ENCODE data around the gene CNOT2.

The CNOT2 gene

DNA sequence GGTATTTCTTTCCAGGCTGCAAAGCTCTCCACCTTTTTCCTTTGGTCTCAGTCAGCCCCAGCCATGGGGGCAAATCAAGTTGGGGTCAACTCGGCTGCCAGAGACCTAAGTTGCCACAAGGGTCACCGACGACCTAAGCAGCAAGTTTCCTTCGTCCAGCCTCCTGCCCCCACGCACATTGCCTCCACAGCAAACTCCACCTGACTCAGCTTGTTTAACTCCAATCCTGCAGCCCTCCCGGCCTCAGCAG, 122.1 kb downstream of the CNOT2 start:
- in situ Hi-C loops (cut with HindIII; ENCODE audit: low sequenced_read_pairs), result no loop called here
- peak overlapping the region; percentile 63 for H3K4me3 ChIP-seq (ENCODE audit: low read depth, low read length)
- TF ChIP-seq, protein P1, sequence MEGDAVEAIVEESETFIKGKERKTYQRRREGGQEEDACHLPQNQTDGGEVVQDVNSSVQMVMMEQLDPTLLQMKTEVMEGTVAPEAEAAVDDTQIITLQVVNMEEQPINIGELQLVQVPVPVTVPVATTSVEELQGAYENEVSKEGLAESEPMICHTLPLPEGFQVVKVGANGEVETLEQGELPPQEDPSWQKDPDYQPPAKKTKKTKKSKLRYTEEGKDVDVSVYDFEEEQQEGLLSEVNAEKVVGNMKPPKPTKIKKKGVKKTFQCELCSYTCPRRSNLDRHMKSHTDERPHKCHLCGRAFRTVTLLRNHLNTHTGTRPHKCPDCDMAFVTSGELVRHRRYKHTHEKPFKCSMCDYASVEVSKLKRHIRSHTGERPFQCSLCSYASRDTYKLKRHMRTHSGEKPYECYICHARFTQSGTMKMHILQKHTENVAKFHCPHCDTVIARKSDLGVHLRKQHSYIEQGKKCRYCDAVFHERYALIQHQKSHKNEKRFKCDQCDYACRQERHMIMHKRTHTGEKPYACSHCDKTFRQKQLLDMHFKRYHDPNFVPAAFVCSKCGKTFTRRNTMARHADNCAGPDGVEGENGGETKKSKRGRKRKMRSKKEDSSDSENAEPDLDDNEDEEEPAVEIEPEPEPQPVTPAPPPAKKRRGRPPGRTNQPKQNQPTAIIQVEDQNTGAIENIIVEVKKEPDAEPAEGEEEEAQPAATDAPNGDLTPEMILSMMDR (IDR thresholded peaks at IDR 0.05; ENCODE audit: low read depth, low read length), result no peak
- DNase-seq (ENCODE audit: low read depth, low spot score), result no peak

DNA sequence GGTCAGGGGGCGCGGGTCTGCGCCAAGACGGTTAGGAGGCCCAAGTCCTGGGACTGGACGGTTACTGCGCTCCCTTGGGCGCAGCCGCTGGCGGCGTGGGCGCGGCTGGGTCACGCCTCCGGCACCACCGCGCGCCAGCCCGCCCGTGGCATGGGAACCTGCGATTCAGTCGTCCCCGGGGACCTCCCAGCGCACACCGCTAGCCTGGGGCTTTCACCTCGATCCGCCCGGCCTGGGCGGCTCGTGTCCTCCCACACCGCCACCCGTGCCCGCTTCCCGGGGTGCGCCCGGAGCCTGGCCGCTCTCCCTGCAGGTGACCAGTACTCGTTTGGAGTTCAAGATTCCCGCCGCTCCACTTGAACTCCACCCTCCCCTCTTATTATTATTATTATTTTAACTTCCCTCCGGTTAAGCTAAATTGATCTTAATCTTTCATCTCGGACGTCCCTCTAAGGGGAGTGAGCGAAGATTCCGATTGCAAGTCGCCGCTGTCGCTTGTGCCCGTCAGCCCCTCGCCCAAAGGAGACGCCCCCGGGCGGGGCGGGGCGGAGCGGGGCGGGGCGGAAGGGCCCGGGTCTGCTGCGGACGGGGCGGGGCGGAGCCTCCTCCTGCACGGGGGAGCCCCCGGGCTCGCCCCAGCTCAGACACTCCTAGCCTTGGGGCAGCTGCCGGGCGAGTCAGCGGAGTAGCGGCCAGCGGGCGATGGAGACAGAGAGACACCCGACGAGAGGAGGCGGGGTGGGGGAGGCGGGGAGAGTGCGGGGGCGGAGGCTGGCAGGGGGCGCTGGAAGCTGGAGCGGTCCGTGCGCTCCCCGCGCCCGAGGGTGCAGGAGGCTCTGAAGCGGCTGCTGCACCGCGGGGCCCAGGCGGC, 122.7 kb downstream of the CNOT2 start, which contains the start of gene KCNMB4:
KCNMB4 (plus strand) TSS at position 643 of the 871 bp plus-strand sequence. CDS start 445 bp downstream, outside the sequence.
- H3K4me3 ChIP-seq (ENCODE audit: low read depth, low read length), result peak within 1 kb of the TSS; percentile 63
- TF ChIP-seq, protein P1 (IDR thresholded peaks at IDR 0.05; ENCODE audit: low read depth, low read length), result no peak
- peak; percentile 38 for DNase-seq (ENCODE audit: low read depth, low spot score)
- in situ Hi-C loops (cut with HindIII; ENCODE audit: low sequenced_read_pairs), result no loop called here

DNA sequence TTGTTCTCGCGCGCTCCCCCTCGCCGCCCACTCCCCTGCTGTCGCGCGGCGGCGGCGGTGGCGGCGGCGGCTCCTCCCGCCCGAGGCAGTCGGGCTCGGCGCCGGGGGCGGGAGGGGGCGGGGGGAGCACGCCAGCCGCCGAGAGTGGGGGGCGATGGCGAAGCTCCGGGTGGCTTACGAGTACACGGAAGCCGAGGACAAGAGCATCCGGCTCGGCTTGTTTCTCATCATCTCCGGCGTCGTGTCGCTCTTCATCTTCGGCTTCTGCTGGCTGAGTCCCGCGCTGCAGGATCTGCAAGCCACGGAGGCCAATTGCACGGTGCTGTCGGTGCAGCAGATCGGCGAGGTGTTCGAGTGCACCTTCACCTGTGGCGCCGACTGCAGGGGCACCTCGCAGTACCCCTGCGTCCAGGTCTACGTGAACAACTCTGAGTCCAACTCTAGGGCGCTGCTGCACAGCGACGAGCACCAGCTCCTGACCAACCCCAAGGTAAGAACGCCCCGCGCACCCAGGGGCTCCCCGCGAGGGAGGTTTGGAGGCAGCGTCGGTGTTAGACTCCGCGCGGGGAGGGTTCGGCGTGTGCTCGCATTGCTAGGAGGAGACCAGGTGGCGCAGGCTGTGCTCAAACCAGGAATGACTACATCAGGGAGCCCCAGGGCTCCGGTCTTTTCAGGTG, 123.5 kb downstream of the CNOT2 start:
- TF ChIP-seq, protein P1 (IDR thresholded peaks at IDR 0.05; ENCODE audit: low read depth, low read length), result no peak
- DNase-seq (ENCODE audit: low read depth, low spot score), result peak; percentile 10
- in situ Hi-C loops (cut with HindIII; ENCODE audit: low sequenced_read_pairs), result no loop called here
- H3K4me3 ChIP-seq (ENCODE audit: low read depth, low read length), result peak overlapping the region; percentile 63

DNA sequence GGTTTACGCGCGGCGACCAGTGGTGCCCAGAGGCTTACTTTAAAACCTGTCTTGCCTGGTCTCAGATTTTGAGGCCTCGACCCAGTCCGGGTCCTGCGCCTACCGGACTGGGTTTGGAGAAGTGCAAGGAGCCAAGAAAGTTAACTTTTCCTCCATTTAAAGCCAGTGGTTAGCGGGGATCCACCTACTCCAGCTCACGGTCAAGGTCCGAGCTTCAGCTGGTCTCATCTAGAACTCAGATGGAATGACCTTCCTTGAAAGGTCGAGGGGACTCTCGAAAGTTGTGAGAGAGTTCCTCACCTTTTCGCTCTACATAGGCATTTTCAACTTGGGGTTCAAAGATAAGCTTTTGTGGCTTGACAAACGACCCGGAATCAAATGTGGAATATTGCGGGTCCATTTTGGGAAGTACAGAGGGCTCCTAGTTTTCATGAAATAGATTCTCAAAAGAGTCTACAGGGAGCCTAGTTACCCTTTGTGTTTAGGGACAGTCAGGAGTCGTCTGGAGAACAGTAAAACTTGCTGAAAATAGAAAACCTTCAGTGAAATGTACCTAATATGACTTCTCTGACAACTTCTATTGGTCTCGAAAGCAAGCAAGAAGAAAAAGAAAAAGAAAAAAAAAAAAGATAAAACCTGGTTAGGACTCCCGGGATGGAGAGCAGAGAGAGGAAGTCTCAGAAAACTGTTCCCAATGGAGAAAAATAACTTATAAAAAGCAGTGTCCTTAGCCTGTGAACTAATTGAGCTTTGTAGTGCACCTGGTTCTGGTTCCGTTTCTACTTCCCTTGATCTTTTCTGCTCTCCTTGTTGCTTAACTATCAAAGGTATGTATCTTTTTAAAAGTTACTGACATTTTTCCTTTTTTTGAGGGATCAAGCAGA, 124.3 kb downstream of the CNOT2 start:
- DNase-seq (ENCODE audit: low read depth, low spot score), result peak; percentile 32
- in situ Hi-C loops (cut with HindIII; ENCODE audit: low sequenced_read_pairs), result no loop called here
- TF ChIP-seq, protein P1 (IDR thresholded peaks at IDR 0.05; ENCODE audit: low read depth, low read length), result no peak

DNA sequence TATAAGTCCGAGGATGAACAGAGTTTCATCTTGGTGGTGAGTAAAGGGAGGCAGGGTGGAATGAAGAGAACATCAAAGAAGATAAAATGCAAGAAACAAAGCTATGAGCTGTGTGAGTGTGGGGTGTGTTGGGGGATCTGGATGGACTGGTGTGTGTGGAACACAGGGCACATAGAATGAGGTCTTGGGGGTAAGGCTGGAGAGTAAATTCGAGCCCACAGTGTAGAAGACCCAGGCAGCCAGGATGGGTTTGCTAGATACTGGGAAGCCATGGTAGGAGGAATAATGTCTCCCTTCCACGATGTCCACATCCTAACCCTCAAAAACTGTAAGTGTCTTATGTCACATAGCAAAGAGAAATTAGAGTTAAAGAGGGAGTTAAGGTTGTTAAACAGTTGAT, 129.6 kb downstream of the CNOT2 start:
- no peak overlapping the region for H3K4me3 ChIP-seq (ENCODE audit: low read depth, low read length)
- no peak for DNase-seq (ENCODE audit: low read depth, low spot score)
- TF ChIP-seq, protein P1 (IDR thresholded peaks at IDR 0.05; ENCODE audit: low read depth, low read length), result no peak
- in situ Hi-C loops (cut with HindIII; ENCODE audit: low sequenced_read_pairs), result no loop called here

More for the DNA sequence above, 124.3 kb downstream of the CNOT2 start:
- H3K4me3 ChIP-seq (ENCODE audit: low read depth, low read length), result peak overlapping the region; percentile 63

DNA sequence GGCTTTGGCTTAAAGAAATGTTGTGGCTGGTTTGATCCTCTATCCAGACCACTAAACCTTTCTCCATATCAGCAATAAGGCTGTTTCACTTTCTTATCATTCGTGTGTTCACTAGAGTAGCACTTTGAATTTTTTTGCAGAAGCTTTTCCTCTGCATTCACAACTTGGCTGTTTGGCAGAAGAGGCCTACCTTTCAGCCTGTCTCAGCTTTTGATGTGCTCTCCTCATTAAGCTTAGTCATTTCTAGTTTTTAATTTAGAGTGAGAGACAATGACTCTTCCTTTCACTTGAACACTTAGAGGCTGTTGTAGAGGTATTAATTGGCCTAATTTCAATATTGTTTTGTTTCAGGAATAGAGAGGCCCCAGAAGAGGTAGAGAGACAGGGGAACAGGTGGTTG, 136.6 kb downstream of the CNOT2 start:
- H3K4me3 ChIP-seq (ENCODE audit: low read depth, low read length), result no peak overlapping the region
- DNase-seq (ENCODE audit: low read depth, low spot score), result no peak
- TF ChIP-seq, protein P1 (IDR thresholded peaks at IDR 0.05; ENCODE audit: low read depth, low read length), result no peak
- in situ Hi-C loops (cut with HindIII; ENCODE audit: low sequenced_read_pairs), result no loop called here
